Measurements from ENCODE around the gene GABBR2. TPM values are rescaled to one million over a fixed set of nuclear protein-coding genes. Genes with fewer than 3 reads are reported as not detected.

Gene GABBR2
- polyA plus RNA-seq, 1 of the 3 experiments (the other 2 are of a cell fraction) = not detected

DNA sequence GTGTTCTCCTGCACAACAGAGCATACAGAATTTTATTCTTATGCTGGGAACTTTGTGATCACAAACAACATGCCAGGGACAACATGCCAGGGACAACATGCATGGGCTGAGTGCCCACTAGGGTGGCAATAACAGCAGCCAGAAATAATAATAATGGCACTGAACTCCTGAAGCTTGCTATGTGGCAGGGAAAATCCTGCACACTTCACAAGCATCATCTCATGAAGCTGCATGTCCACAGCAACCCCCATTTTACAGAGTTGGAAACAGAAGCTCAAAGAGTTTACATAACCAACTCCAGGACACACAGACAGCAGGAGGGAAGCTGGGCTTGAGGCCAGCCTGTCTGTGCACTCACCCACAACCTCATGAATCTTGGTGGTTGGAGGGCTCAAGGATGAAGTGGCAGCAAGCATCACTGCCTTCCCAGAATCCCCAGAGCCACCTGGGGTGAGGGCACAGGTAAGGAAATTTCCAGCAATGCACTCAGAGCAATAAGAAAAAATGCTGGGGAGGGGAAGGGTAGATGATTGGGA lies 111.4 kb downstream of the GABBR2 start:
- Histone ChIP-seq H3K4me1 (ENCODE audit: control insufficient read depth in 1 of 2, insufficient read depth in 2 of 2, low read depth in 1 of 2, low read length in 1 of 2) (no peaks in the 10 kb centered on the region), H3K36me3 (replicated peaks in 1 of 2; ENCODE audit: control insufficient read depth in 1 of 2, insufficient read depth in 2 of 2, low read length in 1 of 2) (no peaks in the 10 kb centered on the region), H3K27ac (ENCODE audit: low read depth in 2 of 2, low read length in 1 of 2) (no peak overlapping the region), H3K9ac (no peak overlapping the region), H3F3A (replicated peaks; ENCODE audit: insufficient read depth) (no peaks in the 10 kb centered on the region), H2AFZ (ENCODE audit: low read depth) (no peak overlapping the region), H4K20me1 (ENCODE audit: insufficient read depth) (no peaks in the 10 kb centered on the region), H3K9me2 (no peaks in the 10 kb centered on the region), H3K4me2 (no peak overlapping the region), H3K27me3 (ENCODE audit: insufficient read depth) (no peaks in the 10 kb centered on the region; the same call in 1 of the 2 replicates), H3K9me3 (no peaks in the 10 kb centered on the region), H3K4me3 (ENCODE audit: low read depth in 2 of 2, low read length in 1 of 2) (no peak overlapping the region), H3K79me2 (ENCODE audit: insufficient read depth) (no peaks in the 10 kb centered on the region)
- TF ChIP-seq, protein P1, sequence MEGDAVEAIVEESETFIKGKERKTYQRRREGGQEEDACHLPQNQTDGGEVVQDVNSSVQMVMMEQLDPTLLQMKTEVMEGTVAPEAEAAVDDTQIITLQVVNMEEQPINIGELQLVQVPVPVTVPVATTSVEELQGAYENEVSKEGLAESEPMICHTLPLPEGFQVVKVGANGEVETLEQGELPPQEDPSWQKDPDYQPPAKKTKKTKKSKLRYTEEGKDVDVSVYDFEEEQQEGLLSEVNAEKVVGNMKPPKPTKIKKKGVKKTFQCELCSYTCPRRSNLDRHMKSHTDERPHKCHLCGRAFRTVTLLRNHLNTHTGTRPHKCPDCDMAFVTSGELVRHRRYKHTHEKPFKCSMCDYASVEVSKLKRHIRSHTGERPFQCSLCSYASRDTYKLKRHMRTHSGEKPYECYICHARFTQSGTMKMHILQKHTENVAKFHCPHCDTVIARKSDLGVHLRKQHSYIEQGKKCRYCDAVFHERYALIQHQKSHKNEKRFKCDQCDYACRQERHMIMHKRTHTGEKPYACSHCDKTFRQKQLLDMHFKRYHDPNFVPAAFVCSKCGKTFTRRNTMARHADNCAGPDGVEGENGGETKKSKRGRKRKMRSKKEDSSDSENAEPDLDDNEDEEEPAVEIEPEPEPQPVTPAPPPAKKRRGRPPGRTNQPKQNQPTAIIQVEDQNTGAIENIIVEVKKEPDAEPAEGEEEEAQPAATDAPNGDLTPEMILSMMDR (IDR thresholded peaks at IDR 0.05) = no peak
- TF ChIP-seq CHD2 (IDR thresholded peaks at IDR 0.05; ENCODE audit: low read length, partially characterized antibody) = no peak
- no peak for TF ChIP-seq JUND (IDR thresholded peaks at IDR 0.05)
- no peak for TF ChIP-seq POLR2AphosphoS5 (IDR thresholded peaks at IDR 0.05; ENCODE audit: low read depth, low read length)
- no peak for TF ChIP-seq RCOR1 (IDR thresholded peaks at IDR 0.05; ENCODE audit: low read length)
- TF ChIP-seq MXI1 (IDR thresholded peaks at IDR 0.05; ENCODE audit: low read depth, low read length) = no peak
- no peak for TF ChIP-seq EP300 (IDR thresholded peaks at IDR 0.05; ENCODE audit: borderline replicate concordance in 1 of 2, low read depth in 1 of 2, low read length in 1 of 2)
- TF ChIP-seq, protein P2, sequence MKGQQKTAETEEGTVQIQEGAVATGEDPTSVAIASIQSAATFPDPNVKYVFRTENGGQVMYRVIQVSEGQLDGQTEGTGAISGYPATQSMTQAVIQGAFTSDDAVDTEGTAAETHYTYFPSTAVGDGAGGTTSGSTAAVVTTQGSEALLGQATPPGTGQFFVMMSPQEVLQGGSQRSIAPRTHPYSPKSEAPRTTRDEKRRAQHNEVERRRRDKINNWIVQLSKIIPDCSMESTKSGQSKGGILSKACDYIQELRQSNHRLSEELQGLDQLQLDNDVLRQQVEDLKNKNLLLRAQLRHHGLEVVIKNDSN (IDR thresholded peaks at IDR 0.05; ENCODE audit: borderline replicate concordance, low read depth) = no peak
- TF ChIP-seq YY1 (IDR thresholded peaks at IDR 0.05; ENCODE audit: low read depth) = no peak
- TF ChIP-seq TAF1 (IDR thresholded peaks at IDR 0.05; ENCODE audit: borderline replicate concordance, low read depth, low read length) = no peak
- TF ChIP-seq, protein P3, sequence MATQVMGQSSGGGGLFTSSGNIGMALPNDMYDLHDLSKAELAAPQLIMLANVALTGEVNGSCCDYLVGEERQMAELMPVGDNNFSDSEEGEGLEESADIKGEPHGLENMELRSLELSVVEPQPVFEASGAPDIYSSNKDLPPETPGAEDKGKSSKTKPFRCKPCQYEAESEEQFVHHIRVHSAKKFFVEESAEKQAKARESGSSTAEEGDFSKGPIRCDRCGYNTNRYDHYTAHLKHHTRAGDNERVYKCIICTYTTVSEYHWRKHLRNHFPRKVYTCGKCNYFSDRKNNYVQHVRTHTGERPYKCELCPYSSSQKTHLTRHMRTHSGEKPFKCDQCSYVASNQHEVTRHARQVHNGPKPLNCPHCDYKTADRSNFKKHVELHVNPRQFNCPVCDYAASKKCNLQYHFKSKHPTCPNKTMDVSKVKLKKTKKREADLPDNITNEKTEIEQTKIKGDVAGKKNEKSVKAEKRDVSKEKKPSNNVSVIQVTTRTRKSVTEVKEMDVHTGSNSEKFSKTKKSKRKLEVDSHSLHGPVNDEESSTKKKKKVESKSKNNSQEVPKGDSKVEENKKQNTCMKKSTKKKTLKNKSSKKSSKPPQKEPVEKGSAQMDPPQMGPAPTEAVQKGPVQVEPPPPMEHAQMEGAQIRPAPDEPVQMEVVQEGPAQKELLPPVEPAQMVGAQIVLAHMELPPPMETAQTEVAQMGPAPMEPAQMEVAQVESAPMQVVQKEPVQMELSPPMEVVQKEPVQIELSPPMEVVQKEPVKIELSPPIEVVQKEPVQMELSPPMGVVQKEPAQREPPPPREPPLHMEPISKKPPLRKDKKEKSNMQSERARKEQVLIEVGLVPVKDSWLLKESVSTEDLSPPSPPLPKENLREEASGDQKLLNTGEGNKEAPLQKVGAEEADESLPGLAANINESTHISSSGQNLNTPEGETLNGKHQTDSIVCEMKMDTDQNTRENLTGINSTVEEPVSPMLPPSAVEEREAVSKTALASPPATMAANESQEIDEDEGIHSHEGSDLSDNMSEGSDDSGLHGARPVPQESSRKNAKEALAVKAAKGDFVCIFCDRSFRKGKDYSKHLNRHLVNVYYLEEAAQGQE (IDR thresholded peaks at IDR 0.05; ENCODE audit: low read depth, low read length) = no peak
- TF ChIP-seq, protein P4, sequence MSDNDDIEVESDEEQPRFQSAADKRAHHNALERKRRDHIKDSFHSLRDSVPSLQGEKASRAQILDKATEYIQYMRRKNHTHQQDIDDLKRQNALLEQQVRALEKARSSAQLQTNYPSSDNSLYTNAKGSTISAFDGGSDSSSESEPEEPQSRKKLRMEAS (IDR thresholded peaks at IDR 0.05; ENCODE audit: low read depth) = no peak
- TF ChIP-seq TCF12 (IDR thresholded peaks at IDR 0.05) = no peak
- no peak for TF ChIP-seq RXRA (IDR thresholded peaks at IDR 0.05; ENCODE audit: borderline replicate concordance, low read depth)
- TF ChIP-seq FOXM1 (IDR thresholded peaks at IDR 0.05; ENCODE audit: low read depth) = no peak
- no peak for TF ChIP-seq TEAD4 (IDR thresholded peaks at IDR 0.05; ENCODE audit: borderline replicate concordance, insufficient read depth)
- TF ChIP-seq, protein P5, sequence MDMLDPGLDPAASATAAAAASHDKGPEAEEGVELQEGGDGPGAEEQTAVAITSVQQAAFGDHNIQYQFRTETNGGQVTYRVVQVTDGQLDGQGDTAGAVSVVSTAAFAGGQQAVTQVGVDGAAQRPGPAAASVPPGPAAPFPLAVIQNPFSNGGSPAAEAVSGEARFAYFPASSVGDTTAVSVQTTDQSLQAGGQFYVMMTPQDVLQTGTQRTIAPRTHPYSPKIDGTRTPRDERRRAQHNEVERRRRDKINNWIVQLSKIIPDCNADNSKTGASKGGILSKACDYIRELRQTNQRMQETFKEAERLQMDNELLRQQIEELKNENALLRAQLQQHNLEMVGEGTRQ (IDR thresholded peaks at IDR 0.05; ENCODE audit: borderline replicate concordance, low read depth, low read length) = no peak
- TF ChIP-seq NFIC (IDR thresholded peaks at IDR 0.05; ENCODE audit: borderline replicate concordance) = no peak
- ChIA-PET CTCF (interaction anchor here (1.7 kb wide), 1 partner anchor 179 kb away, joined by 4 read pairs; no protein-coding TSS in a partner anchor), POLR2A (interaction anchor here (0.6 kb wide), 1 partner anchor 392 kb away, joined by 3 read pairs; no protein-coding TSS in a partner anchor)
- DNase-seq = no peak
